HepG2 (cell line): Measurements from ENCODE around the gene EMC9. TPM values are rescaled to one million over a fixed set of nuclear protein-coding genes. Genes with fewer than 3 reads are reported as not detected.
A peak's percentile ranks its signal among the peaks of the same experiment; 100 is the strongest.

Source experiments
- ARID4A ChIP-seq: sonication (generic); formaldehyde crosslinking; IDR thresholded peaks from 2 replicates; pipeline ENCODE4 v1.5.0; 2020; ENCODE audit warnings: mild to moderate bottlenecking, missing genetic modification reagents, borderline replicate concordance
- ATRX ChIP-seq: sonication (generic); formaldehyde crosslinking; IDR thresholded peaks from 2 replicates; pipeline ENCODE4 v1.4.0; 2020; ENCODE audit warnings: missing genetic modification reagents, borderline replicate concordance
- ELF3 ChIP-seq: IDR thresholded peaks from 2 replicates; pipeline ENCODE4 v1.6.1; 2016; ENCODE audit warnings: missing genetic modification reagents, missing compliant biosample characterization
- FUBP1 ChIP-seq: sonication (generic); formaldehyde crosslinking; IDR thresholded peaks from 2 replicates; pipeline ENCODE4 v1.5.1; 2020; ENCODE audit warnings: missing genetic modification reagents, mild to moderate bottlenecking, borderline replicate concordance
- MTA3 ChIP-seq: sonication (generic); formaldehyde crosslinking; IDR thresholded peaks from 2 replicates; pipeline ENCODE4 v1.4.0; 2020; ENCODE audit warnings: missing genetic modification reagents
- RARG ChIP-seq: sonication (generic); formaldehyde crosslinking; IDR thresholded peaks from 2 replicates; pipeline ENCODE4 v1.4.0; 2020; ENCODE audit warnings: low read depth, mild to moderate bottlenecking, missing genetic modification reagents
- RORA ChIP-seq: sonication (generic); formaldehyde crosslinking; IDR thresholded peaks from 2 replicates; pipeline ENCODE4 v1.5.0; 2020; ENCODE audit warnings: mild to moderate bottlenecking, missing genetic modification reagents, moderate library complexity
- TFAP4 ChIP-seq: sonication (generic); IDR thresholded peaks from 2 replicates; pipeline ENCODE4 v1.6.1; 2016; ENCODE audit warnings: low read depth, borderline replicate concordance
- TOE1 ChIP-seq: sonication (generic); formaldehyde crosslinking; IDR thresholded peaks from 2 replicates; pipeline ENCODE4 v1.4.0; 2020; ENCODE audit warnings: mild to moderate bottlenecking, missing genetic modification reagents
- XRCC5 ChIP-seq: fragments of 200-400 bp; formaldehyde crosslinking; optimal IDR thresholded peaks from 2 replicates; pipeline ENCODE3; 2017; ENCODE audit warnings: mild to moderate bottlenecking, low read length
- ZBTB34 ChIP-seq: sonication (generic); formaldehyde crosslinking; IDR thresholded peaks from 2 replicates; pipeline ENCODE4 v1.8.0; 2022; ENCODE audit warnings: mild to moderate bottlenecking, missing genetic modification reagents
- ZNF34 ChIP-seq: sonication (generic); formaldehyde crosslinking; IDR thresholded peaks from 2 replicates; pipeline ENCODE4 v1.4.0; 2020; ENCODE audit warnings: mild to moderate bottlenecking, missing genetic modification reagents, borderline replicate concordance
- ZNF44 ChIP-seq: sonication (generic); formaldehyde crosslinking; IDR thresholded peaks from 2 replicates; pipeline ENCODE4 v1.5.1; 2020; ENCODE audit warnings: mild to moderate bottlenecking, missing genetic modification reagents
- ZNF512B ChIP-seq: sonication (generic); formaldehyde crosslinking; IDR thresholded peaks from 2 replicates; pipeline ENCODE4 v1.5.1; 2020; ENCODE audit warnings: missing genetic modification reagents, mild to moderate bottlenecking, borderline replicate concordance
- ZNF639 ChIP-seq: conservative IDR thresholded peaks from 2 replicates; pipeline ENCODE4 v1.6.1; 2018; ENCODE audit warnings: missing genetic modification reagents
- polyA plus RNA-seq, 8 experiments: library from polyadenylated mRNA; depleted of rRNA in 3 of 8; stranded (reverse) in 7 of 8; unstranded in 1 of 8; fragments of >200 nt; fragmentation: Illumina TruSeq in 4 of 8; extraction: Trizol in 4 of 8; gene quantifications; 2 replicates each; pipeline versions ENCODE4 v1.2.1 to v1.2.3, GENCODE V29; 2011 to 2016; ENCODE audit warnings: low read depth in 4 of 8, missing spikeins in 1 of 8, mixed read lengths in 1 of 8; ENCODE audit not compliant: insufficient read depth in 1 of 8
- total RNA-seq, 5 experiments: library from RNA; depleted of rRNA; stranded (reverse); fragments of >200 nt; fragmentation: Illumina TruSeq; extraction: Trizol; gene quantifications; 2 replicates each; pipeline ENCODE4 v1.2.3, GENCODE V29; 2016; ENCODE audit warnings: low read depth in 1 of 5

Gene EMC9
- total and polyA plus RNA-seq, 2 of the 13 experiments (the other 11 are each of a cell fraction or from before 2014, with no cell fraction given) = 60.5 to 78.7 TPM

GRCh38 chr14:24188251-24189058 is 47.1 kb upstream of the EMC9 start, which contains the start of gene IPO4 (continued):
- TF ChIP-seq ZNF512B (no peak), ZNF44 (CRISPR knock-in tag) (peak; percentile 98), ZNF34 (peak; percentile 99; the same call in 1 of the 2 replicates), ZBTB34 (peak; percentile 98), TOE1 (peak; percentile 100), XRCC5 (peak; percentile 100), TFAP4 (peak; percentile 89), ZNF639 (peak; percentile 96), MTA3 (0 out of 2 replicates have a peak, but pooled peaks have one; percentile 40), ELF3 (CRISPR knock-in tag) (peak; percentile 98), FUBP1 (CRISPR knock-in tag) (peak; percentile 99), ATRX (no peak), ARID4A (peak; percentile 100), RORA (CRISPR knock-in tag) (no peak), RARG (peak; percentile 29; the same call in 1 of the 2 replicates)
